ENCODE data around the gene AP1B1.

Gene AP1B1

GRCh38 chr22:29312218-29313125, 75.9 kb downstream of the AP1B1 start:
- DNase-seq, result no peak

GRCh38 chr22:29311464-29312217, 76.7 kb downstream of the AP1B1 start:
- DNase-seq, result no peak

- DNase-seq, result peak; percentile 18
Observed at GRCh38 chr22:29310863-29311339, 77.5 kb downstream of the AP1B1 start.

- no peak for DNase-seq
Observed at GRCh38 chr22:29310065-29310862, 78.1 kb downstream of the AP1B1 start.

GRCh38 chr22:29309332-29310064, 78.9 kb downstream of the AP1B1 start:
- DNase-seq, result no peak

GRCh38 chr22:29308791-29309262, 79.5 kb downstream of the AP1B1 start:
- no peak for DNase-seq

GRCh38 chr22:29308148-29308790, 80.1 kb downstream of the AP1B1 start:
- DNase-seq, result no peak

GRCh38 chr22:29307596-29308147, 80.7 kb downstream of the AP1B1 start:
- no peak for DNase-seq

GRCh38 chr22:29306835-29307595, 81.4 kb downstream of the AP1B1 start:
- peak; percentile 32 for DNase-seq

GRCh38 chr22:29306175-29306834, 82.1 kb downstream of the AP1B1 start, which contains the start of gene GAS2L1:
GAS2L1 (plus strand) TSS chr22:29306650; CDS start chr22:29308106, 1,456 bp downstream.
- DNase-seq, result peak; percentile 23

GRCh38 chr22:29305836-29306174, 82.6 kb downstream of the AP1B1 start:
- no peak for DNase-seq

- no peak for DNase-seq
Observed at GRCh38 chr22:29302681-29303465, 85.5 kb downstream of the AP1B1 start.

GRCh38 chr22:29302402-29302680, 86.0 kb downstream of the AP1B1 start:
- no peak for DNase-seq

- DNase-seq, result no peak
Observed at GRCh38 chr22:29301716-29302401, 86.5 kb downstream of the AP1B1 start.

- DNase-seq, result no peak
Observed at GRCh38 chr22:29300807-29301601, 87.4 kb downstream of the AP1B1 start.

- DNase-seq, result no peak
Observed at GRCh38 chr22:29300467-29300806, 87.9 kb downstream of the AP1B1 start.

GRCh38 chr22:29299136-29299900, 89.1 kb downstream of the AP1B1 start:
- DNase-seq, result no peak
